Hepatocyte (in vitro differentiated cells): Measurements from ENCODE around the gene TESMIN. TPM values are rescaled to one million over a fixed set of nuclear protein-coding genes. Genes with fewer than 3 reads are reported as not detected.

Experiments
- DNase-seq: peaks from one replicate; pipeline ENCODE4 v3.0.0-alpha.2; 2016; ENCODE audit warnings: low spot score
- H2AFZ ChIP-seq: fragments of 200-600 bp; sonication (generic); 2 replicates; pipeline ENCODE4 v1.6.0; 2016; ENCODE audit warnings: antibody characterized with exemption, mild to moderate bottlenecking
- H3K27ac ChIP-seq: fragments of 200-600 bp; sonication (generic); 2 replicates; pipeline ENCODE4 v1.5.1; 2016; ENCODE audit warnings: mild to moderate bottlenecking
- H3K27me3 ChIP-seq: fragments of 200-600 bp; sonication (generic); 2 replicates; pipeline ENCODE4 v1.6.1; 2016
- H3K36me3 ChIP-seq: fragments of 200-600 bp; sonication (generic); replicated peaks from 2 replicates; pipeline ENCODE4 v1.5.1; 2016; ENCODE audit warnings: low read depth; ENCODE audit not compliant: insufficient read depth
- H3K4me1 ChIP-seq: fragments of 200-600 bp; sonication (generic); 2 replicates; pipeline ENCODE4 v1.5.1; 2016; ENCODE audit warnings: mild to moderate bottlenecking, moderate library complexity; ENCODE audit not compliant: insufficient read depth
- H3K4me2 ChIP-seq: fragments of 200-600 bp; sonication (generic); 2 replicates; pipeline ENCODE4 v1.6.0; 2016
- H3K4me3 ChIP-seq: fragments of 200-600 bp; sonication (generic); 2 replicates; pipeline ENCODE4 v1.5.1; 2016; ENCODE audit warnings: mild to moderate bottlenecking
- H3K79me2 ChIP-seq: fragments of 200-600 bp; sonication (generic); 2 replicates; pipeline ENCODE4 v1.6.0; 2017; ENCODE audit warnings: mild to moderate bottlenecking
- H3K9me2 ChIP-seq: fragments of 200-600 bp; sonication (generic); replicated peaks from 2 replicates; pipeline ENCODE4 v1.6.0; 2017; ENCODE audit warnings: mild to moderate bottlenecking; ENCODE audit not compliant: insufficient read depth
- H3K9me3 ChIP-seq: fragments of 200-600 bp; sonication (generic); 2 replicates; pipeline ENCODE4 v1.5.1; 2016; ENCODE audit warnings: low read depth, mild to moderate bottlenecking
- H4K20me1 ChIP-seq: fragments of 200-600 bp; sonication (generic); 2 replicates; pipeline ENCODE4 v1.6.0; 2016; ENCODE audit warnings: mild to moderate bottlenecking; ENCODE audit not compliant: insufficient read depth, poor library complexity, severe bottlenecking
- EZH2 ChIP-seq: fragments of 200-600 bp; sonication (generic); IDR thresholded peaks from 2 replicates; pipeline ENCODE4 v1.6.1; 2016; ENCODE audit warnings: antibody characterized with exemption, mild to moderate bottlenecking, borderline replicate concordance
- EZH2phosphoT487 ChIP-seq: fragments of 200-600 bp; sonication (generic); IDR thresholded peaks from one replicate; pipeline ENCODE4 v1.6.1; 2018; ENCODE audit warnings: antibody characterized with exemption, mild to moderate bottlenecking, low read depth, moderate library complexity; ENCODE audit not compliant: unreplicated experiment, severe bottlenecking
- WGBS: methylation state at CpG from one replicate; pipeline ENCODE4 v1.1.6; 2016; ENCODE audit warnings: low lambda C conversion rate; ENCODE audit errors: missing lambda C conversion rate; 5-methylcytosine and 5-hydroxymethylcytosine counted together
- polyA plus RNA-seq: library from polyadenylated mRNA; unstranded; fragments of >200 nt; fragmentation: Nextera tagmentation; extraction: Ambion mirVana; gene quantifications from 2 replicates; pipeline ENCODE4 v1.2.1, GENCODE V29; 2016
- total RNA-seq: library from RNA; depleted of rRNA; stranded (reverse); fragments of >200 nt; gene quantifications from 2 replicates; pipeline ENCODE4 v1.2.3, GENCODE V29; 2014
- TF ChIP-seq, protein P1 (sequence below): fragments of 200-600 bp; sonication (generic); IDR thresholded peaks from 2 replicates; pipeline ENCODE4 v1.5.1; 2016; ENCODE audit warnings: antibody characterized with exemption, mild to moderate bottlenecking; ENCODE audit not compliant: poor library complexity

Gene TESMIN
- total and polyA plus RNA-seq, 2 experiments from 2014 or later, result 1.5 to 6.7 TPM

DNA sequence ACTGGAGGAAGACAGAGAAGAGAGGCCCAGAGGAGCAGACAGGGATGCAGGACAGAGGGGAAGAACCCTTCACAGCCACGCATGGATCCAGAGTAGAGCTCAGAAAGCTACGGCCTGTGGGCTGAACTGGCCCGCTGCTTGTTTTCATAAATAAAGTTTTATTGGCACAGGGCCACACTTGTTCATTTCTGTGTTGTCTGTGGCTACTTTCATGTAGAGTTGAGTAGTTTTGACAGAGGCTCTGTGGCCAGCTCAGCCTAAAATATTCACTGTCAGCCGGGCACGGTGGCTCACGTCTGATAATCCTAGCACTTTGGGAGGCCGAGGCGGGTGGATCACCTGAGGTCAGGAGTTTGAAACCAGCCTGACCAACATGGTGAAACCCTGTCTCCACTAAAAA lies 93.2 kb downstream of the TESMIN start:
- no peak for DNase-seq
- Histone ChIP-seq H3K9me3 (no peaks in the 10 kb centered on the region), H3K27me3 (no peaks in the 10 kb centered on the region), H3K36me3 (no peaks in the 10 kb centered on the region), H4K20me1 (no peaks in the 10 kb centered on the region), H3K9me2 (no peaks in the 10 kb centered on the region), H3K27ac (no peak overlapping the region), H3K79me2 (no peaks in the 10 kb centered on the region), H3K4me3 (no peak overlapping the region), H2AFZ (no peak overlapping the region), H3K4me1 (peaks cover 9% of the 10 kb centered on the region), H3K4me2 (no peak overlapping the region)
- 94% methylated on average over 8 of the region's 8 CpGs for WGBS
- TF ChIP-seq, protein P1, sequence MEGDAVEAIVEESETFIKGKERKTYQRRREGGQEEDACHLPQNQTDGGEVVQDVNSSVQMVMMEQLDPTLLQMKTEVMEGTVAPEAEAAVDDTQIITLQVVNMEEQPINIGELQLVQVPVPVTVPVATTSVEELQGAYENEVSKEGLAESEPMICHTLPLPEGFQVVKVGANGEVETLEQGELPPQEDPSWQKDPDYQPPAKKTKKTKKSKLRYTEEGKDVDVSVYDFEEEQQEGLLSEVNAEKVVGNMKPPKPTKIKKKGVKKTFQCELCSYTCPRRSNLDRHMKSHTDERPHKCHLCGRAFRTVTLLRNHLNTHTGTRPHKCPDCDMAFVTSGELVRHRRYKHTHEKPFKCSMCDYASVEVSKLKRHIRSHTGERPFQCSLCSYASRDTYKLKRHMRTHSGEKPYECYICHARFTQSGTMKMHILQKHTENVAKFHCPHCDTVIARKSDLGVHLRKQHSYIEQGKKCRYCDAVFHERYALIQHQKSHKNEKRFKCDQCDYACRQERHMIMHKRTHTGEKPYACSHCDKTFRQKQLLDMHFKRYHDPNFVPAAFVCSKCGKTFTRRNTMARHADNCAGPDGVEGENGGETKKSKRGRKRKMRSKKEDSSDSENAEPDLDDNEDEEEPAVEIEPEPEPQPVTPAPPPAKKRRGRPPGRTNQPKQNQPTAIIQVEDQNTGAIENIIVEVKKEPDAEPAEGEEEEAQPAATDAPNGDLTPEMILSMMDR, result no peak
- TF ChIP-seq EZH2 (no peak), EZH2phosphoT487 (no peak)

Other genes with a start within 250 kb of the TESMIN start
- gene GAL, start 67.0 kb downstream of the TESMIN start, total RNA-seq, result 0.44 and 1.7 TPM in 2 replicates
- 15.3 and 15.5 TPM in 2 replicates for gene GAL, start 67.0 kb downstream of the TESMIN start, polyA plus RNA-seq
- gene CPT1A, start 90.4 kb upstream of the TESMIN start, total RNA-seq, result 16.2 and 24.8 TPM in 2 replicates
- 4.4 and 8.3 TPM in 2 replicates for gene CPT1A, start 90.4 kb upstream of the TESMIN start, polyA plus RNA-seq
- gene MRPL21, start 152.3 kb upstream of the TESMIN start, total RNA-seq, result 28.8 and 34.9 TPM in 2 replicates
- gene MRPL21, start 152.3 kb upstream of the TESMIN start, polyA plus RNA-seq, result 86.2 and 95.2 TPM in 2 replicates
- gene IGHMBP2, start 152.4 kb upstream of the TESMIN start, total RNA-seq, result 7.7 and 12.4 TPM in 2 replicates
- gene IGHMBP2, start 152.4 kb upstream of the TESMIN start, polyA plus RNA-seq, result 13.5 and 19.9 TPM in 2 replicates
- 0.32 TPM in 1 of 2 replicates, not detected in the other for gene MRGPRD, start 229.5 kb upstream of the TESMIN start, total RNA-seq
- not detected in 2 replicates for gene MRGPRD, start 229.5 kb upstream of the TESMIN start, polyA plus RNA-seq